Measurements from ENCODE around the gene KIAA1671. TPM values are rescaled to one million over a fixed set of nuclear protein-coding genes. Genes with fewer than 3 reads are reported as not detected.

The KIAA1671 gene
- total and polyA plus RNA-seq, 9 of the 15 experiments (the other 6 are each of a cell fraction or from before 2014, with no cell fraction given), result under 0.01 to 0.11 (median 0.02) TPM; not detected in 5

GRCh38 chr22:25143156-25144076 is 190.9 kb downstream of the KIAA1671 start (continued):
- TF ChIP-seq ZNF280A (IDR thresholded peaks at IDR 0.05; ENCODE audit: low read depth, partially characterized antibody) (no peak), BCOR (IDR thresholded peaks at IDR 0.05) (peak; percentile 94), TSC22D4 (tag; IDR thresholded peaks at IDR 0.05) (no peak), NR3C1 (CRISPR knock-in tag; IDR thresholded peaks at IDR 0.05) (no peak), KDM1A (IDR thresholded peaks at IDR 0.05) (peak in 1 of 2 experiments; percentile 64; a peak in 2 of 4 replicates), ZNF398 (CRISPR knock-in tag; IDR thresholded peaks at IDR 0.05) (no peak), NCOR1 (IDR thresholded peaks at IDR 0.05) (no peak)
